DMS114 treated with DMSO at 0.1 percent for 48 hours (cell line): ENCODE data around the gene SYNPO2.
A peak's percentile ranks its signal among the peaks of the same experiment; 100 is the strongest.
"Not testable (repeated sequence)": the region's sequence is repeated elsewhere in the genome, so short reads cannot be mapped to it uniquely, and the experiment has no call there.

Source experiments
- DNase-seq: peaks from one replicate; lab custom pipeline; 2025; ENCODE audit not compliant: unreplicated experiment; lab: John Stamatoyannopoulos, UW

SYNPO2 gene

GRCh38 chr4:118973295-118973694, 84.6 kb downstream of the SYNPO2 start:
- DNase-seq, result no peak

GRCh38 chr4:118974758-118975157, 86.1 kb downstream of the SYNPO2 start:
- no peak for DNase-seq

GRCh38 chr4:118975449-118976192, 87.0 kb downstream of the SYNPO2 start:
- DNase-seq, result no peak

- DNase-seq, result not testable (repeated sequence)
These were observed 87.5 kb downstream of the SYNPO2 start for GRCh38 chr4:118976193-118976560.

- DNase-seq, result not testable (repeated sequence)
These were observed 88.4 kb downstream of the SYNPO2 start for GRCh38 chr4:118977100-118977499.

- DNase-seq, result no peak
These were observed 91.1 kb downstream of the SYNPO2 start for GRCh38 chr4:118979712-118980111.

GRCh38 chr4:118981171-118981838, 92.7 kb downstream of the SYNPO2 start:
- DNase-seq, result no peak

GRCh38 chr4:118981839-118982381, 93.3 kb downstream of the SYNPO2 start:
- DNase-seq, result peak; percentile 32

- DNase-seq, result no peak
These were observed 94.6 kb downstream of the SYNPO2 start for GRCh38 chr4:118983293-118983692.

GRCh38 chr4:118983831-118984230, 95.2 kb downstream of the SYNPO2 start:
- DNase-seq, result no peak

- no peak for DNase-seq
These were observed 96.7 kb downstream of the SYNPO2 start for GRCh38 chr4:118985170-118986000.

- DNase-seq, result no peak
These were observed 99.4 kb downstream of the SYNPO2 start for GRCh38 chr4:118987959-118988634.

- no peak for DNase-seq
These were observed 100.0 kb downstream of the SYNPO2 start for GRCh38 chr4:118988635-118988972.

- DNase-seq, result no peak
These were observed 100.7 kb downstream of the SYNPO2 start for GRCh38 chr4:118989098-118990080.

GRCh38 chr4:118991686-118992085, 103.0 kb downstream of the SYNPO2 start:
- no peak for DNase-seq

- no peak for DNase-seq
These were observed 103.5 kb downstream of the SYNPO2 start for GRCh38 chr4:118992149-118992548.

GRCh38 chr4:118993333-118993732, 104.7 kb downstream of the SYNPO2 start:
- no peak for DNase-seq

- DNase-seq, result no peak
These were observed 105.4 kb downstream of the SYNPO2 start for GRCh38 chr4:118994030-118994429.

- no peak for DNase-seq
These were observed 107.2 kb downstream of the SYNPO2 start for GRCh38 chr4:118995693-118996391.
